Astrocyte of the cerebellum (primary cell): ENCODE results near the gene MRFAP1L1.

Experiments used
- DNase-seq: peaks from one replicate; pipeline ENCODE4 v3.0.0-alpha.2; 2011; ENCODE audit warnings: low read depth
- H3K4me3 ChIP-seq: 2 replicates; pipeline ENCODE4 v1.5.1; 2011; ENCODE audit warnings: mild to moderate bottlenecking, low read depth, low read length, moderate library complexity
- CTCF ChIP-seq: IDR thresholded peaks from 2 replicates; pipeline ENCODE4 v1.5.1; 2012; ENCODE audit warnings: low read length, low read depth, moderate library complexity, mild to moderate bottlenecking; ENCODE audit errors: missing control alignments
- in situ Hi-C: cut with HindIII; loops from 2 replicates; pipeline ENCODE4 v1.10.0; 2017; ENCODE audit warnings: low sequenced_read_pairs

MRFAP1L1 gene

GRCh38 chr4:6716958-6717655, 7.4 kb upstream of the MRFAP1L1 start:
- DNase-seq: no peak
- in situ Hi-C loops: no loop called here
- H3K4me3 ChIP-seq: peak overlapping the region; percentile 82
- no peak for TF ChIP-seq CTCF

DNA sequence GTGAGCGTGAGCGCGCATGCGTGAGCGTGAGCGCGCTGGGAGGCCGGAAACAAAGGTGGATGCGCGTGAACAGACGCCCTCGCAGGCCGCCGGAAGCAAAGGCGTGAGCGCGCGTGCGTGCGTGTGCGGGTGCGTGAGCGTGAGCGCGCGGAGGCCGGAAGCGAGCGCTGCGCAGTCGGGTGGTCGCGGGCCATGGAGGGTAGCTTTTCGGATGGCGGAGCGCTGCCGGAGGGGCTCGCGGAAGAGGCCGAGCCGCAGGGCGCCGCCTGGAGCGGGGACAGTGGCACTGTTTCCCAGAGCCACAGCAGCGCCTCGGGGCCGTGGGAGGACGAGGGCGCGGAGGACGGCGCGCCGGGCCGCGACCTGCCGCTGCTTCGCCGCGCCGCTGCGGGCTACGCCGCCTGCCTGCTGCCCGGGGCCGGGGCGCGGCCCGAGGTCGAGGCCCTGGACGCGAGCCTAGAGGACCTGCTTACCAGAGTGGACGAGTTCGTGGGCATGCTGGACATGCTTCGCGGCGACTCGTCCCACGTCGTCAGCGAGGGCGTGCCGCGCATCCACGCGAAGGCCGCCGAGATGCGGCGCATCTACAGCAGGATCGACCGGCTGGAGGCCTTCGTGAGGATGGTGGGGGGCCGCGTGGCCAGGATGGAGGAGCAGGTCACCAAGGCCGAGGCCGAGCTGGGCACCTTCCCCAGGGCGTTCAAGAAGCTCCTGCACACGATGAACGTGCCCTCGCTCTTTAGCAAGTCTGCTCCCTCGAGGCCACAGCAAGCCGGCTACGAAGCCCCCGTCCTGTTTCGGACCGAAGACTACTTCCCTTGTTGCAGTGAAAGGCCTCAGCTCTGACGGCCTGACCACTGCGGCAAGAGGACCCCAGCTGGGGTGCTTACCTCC, 6.6 kb upstream of the MRFAP1L1 start, which contains the start of gene BLOC1S4:
BLOC1S4 (plus strand) TSS at position 157 of the 894 bp plus-strand sequence; CDS start at position 193, 36 bp downstream.
- no peak for TF ChIP-seq CTCF
- DNase-seq: peak; percentile 80
- in situ Hi-C loops: no loop called here
- peak within 1 kb of the TSS; percentile 82 for H3K4me3 ChIP-seq

DNA sequence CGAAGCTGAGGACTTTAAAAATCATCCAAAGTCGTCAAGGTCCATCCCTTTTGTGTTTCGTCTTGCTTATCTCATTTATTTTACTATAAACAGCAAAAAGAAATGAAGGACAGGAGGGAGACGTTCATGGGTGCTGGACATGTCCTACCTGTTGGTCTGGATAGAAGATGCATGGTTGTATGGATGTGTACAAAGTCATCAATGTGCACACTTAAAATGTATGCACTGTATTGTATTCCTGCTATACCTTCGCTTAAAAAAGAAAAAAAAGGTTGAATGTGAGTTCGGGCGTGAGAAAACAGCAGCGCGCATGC, 6.0 kb upstream of the MRFAP1L1 start:
- no peak for DNase-seq
- TF ChIP-seq CTCF: no peak
- peak overlapping the region; percentile 82 for H3K4me3 ChIP-seq
- in situ Hi-C loops: no loop called here

GRCh38 chr4:6714954-6715353, 5.3 kb upstream of the MRFAP1L1 start:
- in situ Hi-C loops: no loop called here
- no peak overlapping the region for H3K4me3 ChIP-seq
- no peak for DNase-seq
- TF ChIP-seq CTCF: no peak

DNA sequence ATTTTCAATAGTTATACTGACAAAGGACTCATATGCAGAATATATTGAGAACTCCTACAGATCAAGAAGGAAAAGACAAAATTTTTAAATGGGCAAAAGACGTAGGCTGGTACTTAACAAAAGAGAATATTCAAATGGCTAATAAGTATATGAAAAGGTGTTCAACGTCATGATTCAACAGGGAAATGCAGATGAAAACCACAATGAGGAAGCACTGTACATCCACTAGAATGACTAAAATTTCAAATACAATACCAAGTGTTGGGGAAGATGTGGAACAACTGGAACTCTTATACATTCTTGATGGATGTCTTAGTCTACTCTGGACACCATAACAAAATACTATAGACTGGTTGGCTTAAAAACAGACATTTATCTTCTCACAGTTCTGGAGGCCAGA, 1.3 kb upstream of the MRFAP1L1 start:
- no peak for DNase-seq
- in situ Hi-C loops: no loop called here
- TF ChIP-seq CTCF: no peak
- H3K4me3 ChIP-seq: no peak overlapping the region

- H3K4me3 ChIP-seq: peak overlapping the region; percentile 81
- TF ChIP-seq CTCF: no peak
- DNase-seq: no peak
- in situ Hi-C loops: no loop called here
These were observed 617 bp upstream of the MRFAP1L1 start for GRCh38 chr4:6710282-6710681.
